ENCODE data around the gene RMC1. TPM values are rescaled to one million over a fixed set of nuclear protein-coding genes. Genes with fewer than 3 reads are reported as not detected.
"Not testable (repeated sequence)": the region's sequence is repeated elsewhere in the genome, so short reads cannot be mapped to it uniquely, and the experiment has no call there.

The RMC1 gene
- total and polyA plus RNA-seq, 8 donors = 7.7 to 31.9 (median 10.7) TPM

DNA sequence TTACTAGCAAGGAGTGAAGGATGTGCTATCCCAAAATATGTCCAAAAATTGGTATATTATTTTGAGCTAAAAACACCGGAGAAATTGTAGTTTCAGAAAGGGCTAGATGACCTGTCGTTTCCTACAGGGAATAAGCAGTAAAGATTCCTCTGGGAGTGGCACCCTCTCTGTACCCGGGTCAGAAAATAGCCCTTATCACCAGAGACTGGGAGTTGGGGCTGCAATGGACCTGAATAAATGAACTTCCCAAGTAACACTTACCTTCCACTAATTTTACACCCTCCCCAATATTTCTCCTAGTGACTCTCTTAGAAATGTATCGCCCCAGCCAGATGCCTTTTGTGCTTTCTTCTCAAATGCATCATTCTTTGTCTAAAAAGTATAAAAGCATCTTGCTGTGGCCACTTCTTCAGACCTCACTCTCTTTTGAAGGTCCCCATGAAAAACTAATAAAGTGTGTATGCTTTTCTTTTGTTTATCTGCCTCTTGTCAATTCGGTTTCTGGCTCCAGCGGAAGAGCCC lies 734 bp upstream of the RMC1 start:
- peaks cover 0 to 5% (median 5%) of the 10 kb centered on the region in 3 donors for H3K4me1 ChIP-seq
- H3K27me3 ChIP-seq = no peaks in the 10 kb centered on the region
- peak overlapping the region; percentile 89 to 96 (median 93) for H3K27ac ChIP-seq
- WGBS, 2 donors = 11% methylated on average over 6 of the region's 6 CpGs
- DNase-seq (no peak), FAIRE-seq (no peak), ATAC-seq (peak in 2 of 4 donors; percentile 0 to 1)
- H3K36me3 ChIP-seq = no peaks in the 10 kb centered on the region
- no peaks in the 10 kb centered on the region for H3K9me3 ChIP-seq
- intact Hi-C loops (cut with DNase I) = no loop called here
- TF ChIP-seq, protein P1, sequence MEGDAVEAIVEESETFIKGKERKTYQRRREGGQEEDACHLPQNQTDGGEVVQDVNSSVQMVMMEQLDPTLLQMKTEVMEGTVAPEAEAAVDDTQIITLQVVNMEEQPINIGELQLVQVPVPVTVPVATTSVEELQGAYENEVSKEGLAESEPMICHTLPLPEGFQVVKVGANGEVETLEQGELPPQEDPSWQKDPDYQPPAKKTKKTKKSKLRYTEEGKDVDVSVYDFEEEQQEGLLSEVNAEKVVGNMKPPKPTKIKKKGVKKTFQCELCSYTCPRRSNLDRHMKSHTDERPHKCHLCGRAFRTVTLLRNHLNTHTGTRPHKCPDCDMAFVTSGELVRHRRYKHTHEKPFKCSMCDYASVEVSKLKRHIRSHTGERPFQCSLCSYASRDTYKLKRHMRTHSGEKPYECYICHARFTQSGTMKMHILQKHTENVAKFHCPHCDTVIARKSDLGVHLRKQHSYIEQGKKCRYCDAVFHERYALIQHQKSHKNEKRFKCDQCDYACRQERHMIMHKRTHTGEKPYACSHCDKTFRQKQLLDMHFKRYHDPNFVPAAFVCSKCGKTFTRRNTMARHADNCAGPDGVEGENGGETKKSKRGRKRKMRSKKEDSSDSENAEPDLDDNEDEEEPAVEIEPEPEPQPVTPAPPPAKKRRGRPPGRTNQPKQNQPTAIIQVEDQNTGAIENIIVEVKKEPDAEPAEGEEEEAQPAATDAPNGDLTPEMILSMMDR (IDR thresholded peaks at IDR 0.05) = no peak
- peak overlapping the region; percentile 91 to 97 (median 93) for H3K4me3 ChIP-seq

- WGBS, 2 donors = 0 to 1% methylated on average over 21 of the region's 21 CpGs
- DNase-seq (no peak), ATAC-seq (no peak), FAIRE-seq (no peak)
- H3K4me3 ChIP-seq = peak overlapping the region; percentile 91 to 97 (median 93)
- peak overlapping the region; percentile 31 to 96 (median 93) for H3K27ac ChIP-seq
- TF ChIP-seq, protein P1 (IDR thresholded peaks at IDR 0.05) = no peak
- H3K27me3 ChIP-seq = no peaks in the 10 kb centered on the region
- H3K4me1 ChIP-seq = peaks cover 0 to 5% (median 5%) of the 10 kb centered on the region in 3 donors
- H3K36me3 ChIP-seq = no peaks in the 10 kb centered on the region
- no peaks in the 10 kb centered on the region for H3K9me3 ChIP-seq
- intact Hi-C loops (cut with DNase I) = no loop called here
Measured at GRCh38 chr18:23503963-23504344, 643 bp downstream of the RMC1 start.

GRCh38 chr18:23504720-23505119 lies 1.4 kb downstream of the RMC1 start:
- TF ChIP-seq, protein P1 (IDR thresholded peaks at IDR 0.05) = no peak
- FAIRE-seq (no peak), DNase-seq (no peak), ATAC-seq (no peak)
- H3K4me1 ChIP-seq = peaks cover 0 to 5% (median 5%) of the 10 kb centered on the region in 3 donors
- no peaks in the 10 kb centered on the region for H3K27me3 ChIP-seq
- peak overlapping the region in 3 of 4 donors; percentile 91 to 97 (median 94) for H3K4me3 ChIP-seq
- 24 to 30% methylated on average over 3 of the region's 3 CpGs for WGBS, 2 donors
- H3K27ac ChIP-seq = peak overlapping the region in 2 of 4 donors; percentile 14 to 29
- intact Hi-C loops (cut with DNase I) = no loop called here
- H3K36me3 ChIP-seq = no peaks in the 10 kb centered on the region
- H3K9me3 ChIP-seq = no peaks in the 10 kb centered on the region

DNA sequence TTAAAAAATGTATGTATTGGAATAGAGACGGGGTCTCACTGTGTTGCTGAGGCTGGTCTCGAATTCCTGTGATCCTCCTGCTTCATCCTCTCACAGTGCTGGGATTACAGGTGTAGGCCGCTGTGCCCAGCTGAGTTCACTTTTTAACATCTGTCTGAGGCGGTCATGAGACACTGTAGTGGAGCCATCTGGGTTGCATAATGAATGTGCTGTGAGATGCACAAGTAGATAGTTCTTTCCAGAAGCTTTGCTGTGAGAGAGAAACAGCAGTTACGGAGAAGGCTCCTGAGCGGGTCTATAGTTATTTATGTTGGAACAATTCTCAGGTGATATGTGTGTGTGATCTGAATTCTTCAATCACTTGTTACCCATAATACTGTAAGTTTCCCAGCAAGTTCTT lies 3.1 kb downstream of the RMC1 start:
- H3K4me3 ChIP-seq = no peak overlapping the region
- H3K27me3 ChIP-seq = no peaks in the 10 kb centered on the region
- peaks cover 0 to 5% (median 5%) of the 10 kb centered on the region in 3 donors for H3K4me1 ChIP-seq
- TF ChIP-seq, protein P1 (IDR thresholded peaks at IDR 0.05) = no peak
- WGBS, 2 donors = 75 to 79% methylated on average over 6 of the region's 6 CpGs
- intact Hi-C loops (cut with DNase I) = no loop called here
- no peak for ATAC-seq
- peaks cover 0 to 3% (median 0%) of the 10 kb centered on the region in 3 donors for H3K36me3 ChIP-seq
- no peaks in the 10 kb centered on the region for H3K9me3 ChIP-seq
- no peak overlapping the region for H3K27ac ChIP-seq
- DNase-seq = no peak
- FAIRE-seq = no peak

DNA sequence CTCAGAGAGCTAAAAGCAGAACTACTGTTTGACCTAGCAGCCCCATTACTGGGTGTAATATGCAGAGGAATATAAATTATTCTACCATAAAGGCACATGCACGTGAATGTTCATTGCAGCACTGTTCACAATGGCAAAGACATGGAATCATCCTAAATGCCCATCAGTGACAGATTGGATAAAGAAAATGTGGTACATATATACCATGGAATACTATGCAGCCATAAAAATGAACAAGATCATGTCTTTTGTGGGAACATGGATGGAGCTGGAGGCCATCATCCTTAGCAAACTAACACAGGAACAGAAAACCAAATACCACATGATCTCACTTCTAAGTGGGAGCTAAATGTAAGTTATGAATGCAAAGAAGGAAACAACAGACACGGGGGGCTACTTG lies 7.6 kb downstream of the RMC1 start:
- not testable (repeated sequence) for ATAC-seq, H3K27ac ChIP-seq, DNase-seq, H3K4me1 ChIP-seq, H3K9me3 ChIP-seq, FAIRE-seq, H3K4me3 ChIP-seq, H3K36me3 ChIP-seq, H3K27me3 ChIP-seq
- intact Hi-C loops (cut with DNase I) = loop anchor here in 1 of 3 donors (5.0 kb wide), 1 partner anchor 76 kb away; the partner anchor contains the start of gene NPC1
- WGBS, 2 donors = 94 to 98% methylated on average over 2 of the region's 2 CpGs

- not testable (repeated sequence) for H3K36me3 ChIP-seq, H3K4me3 ChIP-seq, DNase-seq, H3K27me3 ChIP-seq, FAIRE-seq, H3K4me1 ChIP-seq, H3K9me3 ChIP-seq, H3K27ac ChIP-seq, ATAC-seq
- intact Hi-C loops (cut with DNase I) = loop anchor here in 1 of 3 donors (5.0 kb wide), 1 partner anchor 75 kb away; the partner anchor contains the start of gene NPC1
- WGBS, 2 donors = 91 to 94% methylated on average over 7 of the region's 7 CpGs
Measured at GRCh38 chr18:23512216-23512615, 8.9 kb downstream of the RMC1 start.
